Measurements from ENCODE around the gene C22orf23. TPM values are rescaled to one million over a fixed set of nuclear protein-coding genes. Genes with fewer than 3 reads are reported as not detected.

C22orf23 gene
- total RNA-seq, 1 donor from 2014 or later: 0.70 TPM

DNA sequence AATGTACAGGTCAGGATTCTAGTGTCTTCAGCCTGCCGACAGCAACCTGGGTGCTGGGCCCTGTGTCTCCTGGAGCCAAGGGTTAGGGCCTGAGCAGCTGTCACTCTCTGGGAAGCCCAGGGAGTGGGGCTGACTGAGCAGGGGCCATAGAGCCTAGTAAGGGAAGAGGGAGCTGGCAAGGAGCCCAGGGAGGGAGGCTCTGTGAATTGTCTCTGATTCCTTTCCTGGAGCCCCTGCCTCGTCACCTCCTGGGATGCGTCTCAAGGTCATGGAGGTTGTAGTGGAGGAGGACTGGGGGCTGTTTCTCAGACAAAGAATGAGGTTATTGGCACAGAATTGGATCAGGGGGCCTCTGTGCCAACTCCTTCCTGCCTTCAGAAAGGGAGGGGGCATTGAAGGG, 19.1 kb upstream of the C22orf23 start:
- Mint-ChIP-seq H3K4me1 (ENCODE audit: unreplicated experiment) (peaks cover 17% of the 10 kb centered on the region), H3K4me3 (no peak overlapping the region), H3K27me3 (no peaks in the 10 kb centered on the region), H3K36me3 (peaks cover 22% of the 10 kb centered on the region), H3K9me3 (no peaks in the 10 kb centered on the region), H3K27ac (no peak overlapping the region)
- no peak for DNase-seq (ENCODE audit: extremely low spot score, unreplicated experiment)
- no peak for TF ChIP-seq CTCF (conservative IDR thresholded peaks at IDR 0.05)

GRCh38 chr22:37971475-37972434, 18.4 kb upstream of the C22orf23 start:
- H3K4me3 Mint-ChIP-seq: no peak overlapping the region
- peaks cover 26% of the 10 kb centered on the region for H3K36me3 Mint-ChIP-seq
- no peak overlapping the region for H3K27ac Mint-ChIP-seq
- no peak for TF ChIP-seq CTCF (conservative IDR thresholded peaks at IDR 0.05)
- no peaks in the 10 kb centered on the region for H3K27me3 Mint-ChIP-seq
- no peak for DNase-seq (ENCODE audit: extremely low spot score, unreplicated experiment)
- H3K9me3 Mint-ChIP-seq: no peaks in the 10 kb centered on the region
- peaks cover 20% of the 10 kb centered on the region for H3K4me1 Mint-ChIP-seq (ENCODE audit: unreplicated experiment)

GRCh38 chr22:37970864-37971263, 17.5 kb upstream of the C22orf23 start:
- TF ChIP-seq CTCF (conservative IDR thresholded peaks at IDR 0.05): no peak
- Mint-ChIP-seq H3K4me3 (no peak overlapping the region), H3K4me1 (ENCODE audit: unreplicated experiment) (peaks cover 22% of the 10 kb centered on the region), H3K36me3 (peaks cover 22% of the 10 kb centered on the region), H3K9me3 (no peaks in the 10 kb centered on the region), H3K27ac (no peak overlapping the region), H3K27me3 (no peaks in the 10 kb centered on the region)
- no peak for DNase-seq (ENCODE audit: extremely low spot score, unreplicated experiment)

DNA sequence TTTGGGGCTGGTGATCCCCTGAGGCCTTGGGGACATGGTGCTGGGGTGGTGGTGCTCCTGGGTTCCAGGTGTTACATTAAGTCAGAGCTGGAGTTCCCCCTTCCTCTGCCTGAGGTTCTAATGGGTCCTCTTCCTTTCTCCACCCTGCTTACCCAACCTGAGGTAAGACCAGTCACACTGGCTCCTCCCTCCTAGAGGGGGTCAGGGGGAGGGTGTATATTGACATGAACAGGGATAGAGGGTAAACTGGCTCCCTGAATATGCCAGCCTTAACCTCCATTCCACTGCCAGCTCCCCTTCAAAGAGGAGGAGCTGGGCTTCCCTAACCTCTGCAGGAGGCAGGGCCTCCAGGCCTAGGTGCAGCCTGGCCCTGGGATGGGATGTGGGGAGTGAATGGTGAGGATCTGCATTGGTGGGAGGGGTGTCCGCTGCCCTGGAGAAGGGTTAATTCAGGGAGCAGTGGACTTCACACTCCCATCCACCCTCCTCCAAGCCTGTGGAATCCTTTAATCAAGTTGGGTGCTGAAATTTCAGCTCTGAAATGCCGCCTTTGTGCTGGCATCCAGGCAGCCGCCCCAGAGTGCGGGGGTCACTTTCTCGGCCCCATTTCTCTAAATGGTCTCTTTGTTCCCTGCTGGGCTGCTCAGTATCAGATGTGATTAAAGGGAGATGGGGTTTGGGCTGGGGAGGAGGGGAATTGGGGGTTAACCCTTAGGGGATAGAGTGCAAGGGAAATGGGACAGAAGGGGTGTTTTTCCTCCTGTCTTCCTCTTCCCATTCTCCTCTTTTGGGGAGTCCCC, 15.3 kb upstream of the C22orf23 start:
- Mint-ChIP-seq H3K4me1 (ENCODE audit: unreplicated experiment) (peaks cover 28% of the 10 kb centered on the region), H3K27me3 (no peaks in the 10 kb centered on the region), H3K27ac (no peak overlapping the region), H3K36me3 (peaks cover 14% of the 10 kb centered on the region), H3K4me3 (no peak overlapping the region), H3K9me3 (no peaks in the 10 kb centered on the region)
- no peak for TF ChIP-seq CTCF (conservative IDR thresholded peaks at IDR 0.05)
- no peak for DNase-seq (ENCODE audit: extremely low spot score, unreplicated experiment)

DNA sequence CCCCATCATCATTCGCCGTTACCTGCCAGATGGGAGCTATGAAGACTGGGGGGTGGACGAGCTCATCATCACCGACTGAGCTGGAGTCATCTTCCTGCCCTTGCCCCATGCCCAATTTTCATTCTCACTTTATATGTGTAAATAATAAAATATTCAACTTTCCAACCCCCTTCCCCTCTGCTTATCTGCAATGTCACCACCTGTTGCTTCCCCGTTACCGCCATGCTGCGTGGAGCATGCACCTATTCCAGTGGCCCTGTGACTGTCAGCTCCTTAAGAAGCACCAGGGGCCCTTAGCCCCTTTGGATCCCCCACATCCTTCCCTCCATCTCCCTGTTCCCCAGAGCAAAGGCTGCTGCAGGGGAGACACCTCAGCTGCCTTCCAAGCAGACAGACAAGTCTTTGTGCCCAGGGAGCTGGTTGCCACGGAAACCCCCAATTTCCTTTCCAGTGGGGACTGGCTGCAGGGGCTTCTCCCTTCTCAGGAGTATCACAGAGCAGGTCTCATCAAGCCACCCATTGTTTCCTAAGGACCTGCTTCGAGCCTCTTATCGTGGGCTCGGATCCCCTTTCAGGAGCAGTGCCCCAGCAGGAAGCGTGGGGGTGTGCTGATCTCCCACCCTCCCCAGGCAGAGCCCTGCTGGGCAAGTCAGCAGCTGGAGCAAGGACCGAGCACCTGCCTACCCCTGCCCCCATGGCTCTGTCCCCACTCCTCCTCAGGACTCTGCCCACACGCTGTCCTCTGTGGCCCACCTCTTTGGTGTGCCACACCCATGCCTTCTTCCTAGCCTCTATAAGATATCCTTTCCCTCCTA, 14.4 kb upstream of the C22orf23 start:
- Mint-ChIP-seq H3K36me3 (peaks cover 14% of the 10 kb centered on the region), H3K9me3 (no peaks in the 10 kb centered on the region), H3K4me1 (ENCODE audit: unreplicated experiment) (peaks cover 28% of the 10 kb centered on the region), H3K27ac (no peak overlapping the region), H3K4me3 (no peak overlapping the region), H3K27me3 (no peaks in the 10 kb centered on the region)
- no peak for TF ChIP-seq CTCF (conservative IDR thresholded peaks at IDR 0.05)
- no peak for DNase-seq (ENCODE audit: extremely low spot score, unreplicated experiment)
